ENCODE data around the gene PANK4. TPM values are rescaled to one million over a fixed set of nuclear protein-coding genes. Genes with fewer than 3 reads are reported as not detected.

PANK4 gene
- total and polyA plus RNA-seq, 3 experiments from 2014 or later, result 25.0 to 46.3 (median 40.3) TPM

DNA sequence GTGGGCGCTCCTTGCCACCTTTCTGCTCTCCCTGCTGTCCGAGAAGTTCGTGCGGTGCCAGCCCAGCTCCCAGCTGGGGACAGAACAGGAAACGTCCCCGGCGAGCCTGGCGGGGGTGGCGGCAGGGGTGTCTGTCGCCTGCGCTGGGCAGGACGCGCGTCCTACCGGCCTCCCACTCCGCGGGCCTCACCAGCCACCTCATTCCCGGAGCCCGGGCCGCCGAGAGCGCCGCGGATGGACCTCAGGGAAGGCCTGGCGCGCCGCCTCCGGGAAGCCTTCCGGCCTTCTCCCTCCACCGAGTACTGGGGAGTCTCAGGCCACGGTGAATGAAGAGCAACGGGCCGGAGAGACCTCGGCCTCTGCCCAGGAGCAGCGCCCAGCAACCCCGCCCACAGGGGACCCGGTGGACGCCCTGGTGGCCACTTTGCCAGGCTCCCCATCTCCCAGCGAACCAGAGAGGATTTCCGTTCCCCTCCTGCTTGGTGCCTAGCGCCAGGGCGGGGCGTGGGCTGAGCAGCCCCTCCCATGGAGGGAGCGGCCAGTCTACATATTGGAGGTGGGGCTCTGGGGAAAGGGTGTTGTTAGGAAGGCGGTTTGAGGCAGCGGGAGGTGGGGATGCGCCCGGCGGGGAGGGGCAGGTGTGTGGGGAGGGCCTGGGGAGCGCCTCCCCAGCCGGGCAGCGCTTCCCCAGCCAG lies 20.3 kb upstream of the PANK4 start:
- Mint-ChIP-seq H3K9me3 (no peaks in the 10 kb centered on the region), H3K4me1 (peaks cover 13 to 47% (median 18%) of the 10 kb centered on the region in 3 donors), H3K4me3 (peak overlapping the region; percentile 91 to 98 (median 94)), H3K36me3 (peaks cover 0 to 2% (median 0%) of the 10 kb centered on the region in 3 donors), H3K27ac (peak overlapping the region; percentile 96 to 100 (median 97)), H3K27me3 (no peaks in the 10 kb centered on the region)
- H3K36me3 ChIP-seq (ENCODE audit: insufficient read depth, low read length), result no peaks in the 10 kb centered on the region
- CTCF ChIA-PET, result interaction anchor here (0.8 to 10.9 kb wide), 16 partner anchors 9 to 355 kb away, joined by 3 to 134 read pairs (median 6); partner anchors contain the start of genes FAAP20, HES5, MORN1 and PANK4
- peaks cover 44% of the 10 kb centered on the region for H3K4me1 ChIP-seq (ENCODE audit: insufficient read depth, low read length)
- DNase-seq, result peak; percentile 76 to 92 (median 86)
- H3K4me3 ChIP-seq (ENCODE audit: low read length), result peak overlapping the region; percentile 96
- H3K27ac ChIP-seq (ENCODE audit: low read depth, low read length), result peak overlapping the region; percentile 92
- H3K27me3 ChIP-seq (ENCODE audit: insufficient read depth, low read length, poor library complexity, severe bottlenecking), result no peaks in the 10 kb centered on the region
- POLR2A ChIA-PET, result interaction anchor here (0.7 to 4.6 kb wide), 15 partner anchors 10 to 352 kb away, joined by 3 to 87 read pairs (median 7); partner anchors contain the start of genes FAAP20, MORN1, PANK4 and PEX10
- no peaks in the 10 kb centered on the region for H3K9me3 ChIP-seq (ENCODE audit: low read length)

DNA sequence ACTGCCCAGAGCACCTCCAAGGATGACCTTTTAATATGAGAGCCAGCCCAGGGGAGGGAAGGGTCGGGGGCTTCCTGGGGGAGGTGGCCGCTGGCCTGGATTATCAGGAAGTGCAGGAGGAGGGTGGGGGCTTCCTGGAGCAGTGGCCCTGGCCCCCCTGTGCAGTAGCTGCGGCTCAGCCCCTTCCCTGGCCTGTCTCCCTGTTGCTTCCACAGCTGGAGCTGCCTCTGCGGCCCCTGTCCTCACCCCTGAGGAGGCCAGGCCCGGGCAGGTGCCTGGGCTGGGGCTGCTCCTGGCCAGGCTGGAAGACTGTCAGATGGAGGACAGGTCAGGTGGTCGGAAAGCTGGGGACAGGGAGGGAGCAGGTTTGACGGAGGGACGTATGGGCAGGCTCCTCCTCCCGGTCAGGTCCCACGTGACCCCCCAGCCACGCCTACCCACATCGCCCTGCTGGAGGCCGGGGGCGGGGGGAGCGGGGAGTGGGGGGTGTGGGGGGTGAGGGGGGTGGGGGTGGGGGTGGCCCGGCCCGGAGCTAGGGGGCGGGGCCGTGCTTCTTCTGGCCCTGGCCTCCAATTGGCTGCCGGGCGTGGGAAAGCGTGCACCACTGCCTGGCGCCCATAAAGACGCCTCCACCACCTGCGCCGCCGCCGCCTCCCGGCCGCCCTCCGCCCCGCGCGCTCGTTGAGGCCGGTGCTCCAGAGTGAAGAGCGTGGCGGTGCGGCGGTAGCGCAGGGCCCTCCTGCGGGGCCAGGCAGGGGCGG lies 19.5 kb upstream of the PANK4 start:
- Mint-ChIP-seq H3K27ac (peak overlapping the region; percentile 50 to 100 (median 96)), H3K36me3 (peaks cover 0 to 2% (median 0%) of the 10 kb centered on the region in 3 donors), H3K9me3 (no peaks in the 10 kb centered on the region), H3K27me3 (no peaks in the 10 kb centered on the region), H3K4me1 (peaks cover 13 to 53% (median 19%) of the 10 kb centered on the region in 3 donors), H3K4me3 (peak overlapping the region; percentile 91 to 98 (median 94))
- Histone ChIP-seq H3K4me1 (ENCODE audit: insufficient read depth, low read length) (peaks cover 52% of the 10 kb centered on the region), H3K4me3 (ENCODE audit: low read length) (peak overlapping the region; percentile 96), H3K9me3 (ENCODE audit: low read length) (no peaks in the 10 kb centered on the region), H3K36me3 (ENCODE audit: insufficient read depth, low read length) (no peaks in the 10 kb centered on the region), H3K27ac (ENCODE audit: low read depth, low read length) (peak overlapping the region; percentile 92), H3K27me3 (ENCODE audit: insufficient read depth, low read length, poor library complexity, severe bottlenecking) (no peaks in the 10 kb centered on the region)
- DNase-seq, result peak; percentile 86 to 92 (median 88)
- POLR2A ChIA-PET, result interaction anchor here (0.8 to 4.6 kb wide), 10 partner anchors 10 to 133 kb away, joined by 3 to 87 read pairs (median 8); partner anchors contain the start of genes PANK4, PEX10, PRXL2B and TNFRSF14
- CTCF ChIA-PET, result interaction anchor here (0.8 to 10.9 kb wide), 7 partner anchors 10 to 351 kb away, joined by 3 to 134 read pairs (median 19); partner anchors contain the start of genes FAAP20, HES5, PANK4 and PEX10

DNA sequence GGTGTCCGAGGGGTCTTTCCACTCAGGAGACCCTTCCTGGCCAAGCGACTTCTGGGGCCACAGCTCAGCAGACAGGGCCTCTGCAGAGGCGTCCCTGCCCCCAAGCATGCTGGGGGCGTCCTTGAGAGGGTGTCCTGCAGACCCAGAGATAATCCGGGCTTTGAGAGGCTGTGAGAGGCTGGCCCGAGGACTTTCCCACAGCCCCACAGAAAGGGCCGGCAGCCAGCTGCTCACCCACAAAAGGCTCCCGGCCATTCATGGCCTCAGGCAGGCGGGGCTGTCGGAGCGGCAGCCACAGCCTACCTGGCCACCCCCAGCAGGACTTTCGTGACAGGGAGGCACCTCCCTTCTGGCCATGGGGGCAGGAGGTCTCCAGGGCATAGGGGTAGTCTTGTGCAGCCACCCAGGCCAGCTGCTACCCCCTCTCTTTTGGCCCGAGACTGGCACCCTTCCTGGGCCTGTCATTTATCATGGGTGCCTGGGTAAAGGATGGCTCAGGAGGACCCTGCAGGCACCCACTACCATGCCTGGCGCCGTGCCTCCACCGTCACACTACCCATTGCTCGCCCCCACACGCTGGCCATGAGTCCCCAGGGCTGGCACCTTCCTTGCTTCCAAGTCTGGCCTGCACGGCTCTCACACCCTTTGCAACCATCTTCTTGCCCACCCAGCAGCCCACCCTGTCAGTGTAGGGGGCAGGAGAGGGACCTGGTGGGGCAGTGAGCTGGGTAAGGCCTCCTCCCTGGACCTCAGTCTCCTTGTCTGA lies 18.7 kb upstream of the PANK4 start:
- Mint-ChIP-seq H3K36me3 (peaks cover 0 to 2% (median 0%) of the 10 kb centered on the region in 3 donors), H3K4me1 (peaks cover 13 to 53% (median 17%) of the 10 kb centered on the region in 3 donors), H3K27me3 (no peaks in the 10 kb centered on the region), H3K9me3 (no peaks in the 10 kb centered on the region), H3K27ac (peak overlapping the region; percentile 12 to 97 (median 60)), H3K4me3 (peak overlapping the region in 3 of 7 donors; percentile 10 to 45 (median 36))
- H3K4me1 ChIP-seq (ENCODE audit: insufficient read depth, low read length), result peaks cover 55% of the 10 kb centered on the region
- DNase-seq, result no peak
- ChIA-PET POLR2A (interaction anchor here (1.2 to 4.6 kb wide), 7 partner anchors 11 to 130 kb away, joined by 3 to 87 read pairs (median 7); partner anchors contain the start of genes PANK4, PRXL2B and TNFRSF14), CTCF (interaction anchor here (1.2 to 10.9 kb wide), 5 partner anchors 11 to 350 kb away, joined by 6 to 134 read pairs (median 19); partner anchors contain the start of genes FAAP20, HES5, PANK4 and PRXL2B)
- no peaks in the 10 kb centered on the region for H3K36me3 ChIP-seq (ENCODE audit: insufficient read depth, low read length)
- no peaks in the 10 kb centered on the region for H3K27me3 ChIP-seq (ENCODE audit: insufficient read depth, low read length, poor library complexity, severe bottlenecking)
- H3K27ac ChIP-seq (ENCODE audit: low read depth, low read length), result peak overlapping the region; percentile 70
- H3K4me3 ChIP-seq (ENCODE audit: low read length), result no peak overlapping the region
- H3K9me3 ChIP-seq (ENCODE audit: low read length), result no peaks in the 10 kb centered on the region

DNA sequence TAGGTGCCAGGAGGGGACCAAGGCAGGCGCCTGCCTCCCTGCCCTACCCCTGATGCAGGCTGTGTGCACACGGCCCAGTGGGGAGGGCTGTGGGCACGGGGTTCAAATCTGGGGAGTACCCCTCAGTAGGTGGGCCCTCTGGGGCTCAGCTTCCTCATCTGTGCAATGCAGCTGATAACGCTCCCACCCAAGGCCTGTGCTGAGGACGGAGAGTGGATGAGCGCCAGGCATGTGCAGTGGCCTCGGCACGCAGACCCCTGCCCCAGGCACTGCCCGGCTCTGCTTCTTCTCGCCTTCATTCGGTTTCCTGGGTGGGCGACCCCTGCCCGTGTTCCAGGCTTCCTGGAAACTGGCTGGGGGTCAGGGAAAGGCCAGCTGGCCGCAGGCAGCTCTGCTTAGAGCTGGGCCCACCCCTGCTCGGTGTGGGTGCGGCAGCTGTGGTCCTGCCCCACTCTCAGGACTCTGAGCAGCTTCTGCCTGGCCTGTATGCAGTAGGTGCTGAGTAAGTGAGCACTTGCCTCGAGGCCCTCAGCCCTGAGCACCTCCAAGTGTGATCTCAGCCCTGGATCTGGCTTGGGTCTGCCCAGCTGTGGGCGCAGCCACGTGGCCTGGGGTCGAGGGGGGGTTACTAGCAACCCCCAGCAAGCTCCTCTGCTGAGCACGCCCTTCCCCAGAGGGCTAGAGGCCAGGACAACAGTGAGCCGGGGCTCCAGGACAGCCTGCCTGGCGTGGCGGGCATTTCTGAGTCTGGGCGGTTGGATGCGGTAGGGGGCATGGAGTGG lies 17.9 kb upstream of the PANK4 start:
- peaks cover 0 to 2% (median 0%) of the 10 kb centered on the region in 3 donors for H3K36me3 Mint-ChIP-seq
- POLR2A ChIA-PET, result interaction anchor here (1.3 to 1.8 kb wide), 3 partner anchors 13 to 20 kb away, joined by 3 to 6 read pairs (median 4); partner anchors contain the start of gene PANK4
- no peaks in the 10 kb centered on the region for H3K9me3 Mint-ChIP-seq
- no peaks in the 10 kb centered on the region for H3K36me3 ChIP-seq (ENCODE audit: insufficient read depth, low read length)
- H3K4me1 Mint-ChIP-seq, result peaks cover 13 to 48% (median 15%) of the 10 kb centered on the region in 3 donors
- H3K4me1 ChIP-seq (ENCODE audit: insufficient read depth, low read length), result peaks cover 52% of the 10 kb centered on the region
- no peak overlapping the region for H3K4me3 ChIP-seq (ENCODE audit: low read length)
- peak overlapping the region; percentile 70 for H3K27ac ChIP-seq (ENCODE audit: low read depth, low read length)
- CTCF ChIA-PET, result interaction anchor here (10.9 kb wide), 1 partner anchor 18 kb away, joined by 134 read pairs; the partner anchor contains the start of genes HES5 and PANK4
- H3K27ac Mint-ChIP-seq, result peak overlapping the region in 5 of 8 donors; percentile 12 to 97 (median 27)
- peak overlapping the region in 1 of 7 donors; percentile 36 for H3K4me3 Mint-ChIP-seq
- no peaks in the 10 kb centered on the region for H3K27me3 Mint-ChIP-seq
- no peak for DNase-seq
- H3K9me3 ChIP-seq (ENCODE audit: low read length), result no peaks in the 10 kb centered on the region
- H3K27me3 ChIP-seq (ENCODE audit: insufficient read depth, low read length, poor library complexity, severe bottlenecking), result no peaks in the 10 kb centered on the region

DNA sequence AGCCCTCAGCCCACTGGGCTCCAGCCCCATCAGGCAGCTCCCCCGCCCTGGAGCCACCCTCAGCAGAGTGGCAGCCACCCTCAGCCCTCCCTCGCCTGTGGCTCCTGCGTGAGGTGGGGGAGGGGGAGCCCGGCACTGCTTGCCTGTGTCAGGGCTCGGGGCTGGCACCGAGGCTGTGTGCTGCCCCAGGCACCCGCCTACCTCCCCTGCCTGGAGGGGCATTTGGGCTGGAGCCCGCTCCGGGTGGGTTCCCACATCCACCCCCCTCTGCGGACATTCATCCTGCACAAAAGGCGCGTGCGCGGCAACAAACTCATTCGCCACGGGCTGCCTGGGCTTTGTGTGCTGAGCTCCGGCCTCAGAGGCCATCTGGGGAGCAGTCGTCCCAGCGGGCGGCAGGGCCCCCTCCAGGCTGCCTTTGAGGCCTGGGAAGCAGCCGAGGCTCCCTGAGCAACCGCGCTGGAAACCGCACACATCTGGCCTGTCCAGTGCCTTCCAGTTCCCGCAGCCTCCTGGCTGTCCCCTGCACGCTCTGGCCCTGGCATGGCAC lies 17.2 kb upstream of the PANK4 start:
- Histone ChIP-seq H3K27me3 (ENCODE audit: insufficient read depth, low read length, poor library complexity, severe bottlenecking) (no peaks in the 10 kb centered on the region), H3K27ac (ENCODE audit: low read depth, low read length) (peak overlapping the region; percentile 70), H3K36me3 (ENCODE audit: insufficient read depth, low read length) (no peaks in the 10 kb centered on the region), H3K9me3 (ENCODE audit: low read length) (no peaks in the 10 kb centered on the region), H3K4me3 (ENCODE audit: low read length) (no peak overlapping the region), H3K4me1 (ENCODE audit: insufficient read depth, low read length) (peaks cover 46% of the 10 kb centered on the region)
- POLR2A ChIA-PET, result interaction anchor here (1.3 to 1.5 kb wide), 2 partner anchors 17 to 19 kb away, joined by 3 to 6 read pairs; partner anchors contain the start of gene PANK4
- Mint-ChIP-seq H3K36me3 (peaks cover 0 to 2% (median 0%) of the 10 kb centered on the region in 3 donors), H3K4me3 (no peak overlapping the region), H3K27me3 (no peaks in the 10 kb centered on the region), H3K9me3 (no peaks in the 10 kb centered on the region), H3K27ac (no peak overlapping the region), H3K4me1 (peaks cover 8 to 41% (median 11%) of the 10 kb centered on the region in 3 donors)
- peak; percentile 29 to 73 (median 44) for DNase-seq
- CTCF ChIA-PET, result interaction anchor here (10.9 kb wide), 1 partner anchor 17 kb away, joined by 134 read pairs; the partner anchor contains the start of genes HES5 and PANK4

DNA sequence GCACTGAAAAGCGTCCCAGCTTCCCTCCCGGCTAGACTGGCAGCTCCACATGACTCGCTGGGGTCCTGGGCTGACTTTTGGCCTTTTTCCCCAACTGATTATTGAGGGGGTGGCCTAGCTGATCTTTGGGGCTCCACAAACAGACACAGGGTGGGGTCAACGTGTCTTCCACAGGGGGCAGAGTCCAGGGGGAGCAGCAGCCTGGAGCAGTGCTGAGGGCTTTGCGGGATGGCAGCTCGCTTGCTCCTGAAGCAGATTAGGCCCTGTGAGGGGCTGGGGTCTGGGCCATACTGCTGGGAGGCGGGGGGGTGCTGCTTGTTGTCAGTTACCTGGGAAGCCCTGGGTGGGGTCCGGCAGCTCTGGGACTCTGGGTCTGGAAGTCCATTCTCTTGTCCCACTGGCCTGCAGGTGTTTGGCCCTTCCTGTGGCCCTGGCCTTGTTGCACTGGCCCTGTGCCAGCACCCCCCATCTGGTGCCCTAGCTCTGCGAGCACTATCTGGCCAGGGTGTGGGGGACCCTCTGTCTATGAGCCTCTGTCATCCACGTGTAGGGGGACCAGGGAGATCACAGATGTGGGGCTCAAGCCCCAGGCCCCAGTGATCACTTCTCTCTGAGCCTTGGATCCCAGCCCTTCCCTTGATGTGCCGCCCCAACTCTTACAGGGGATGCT lies 16.0 kb upstream of the PANK4 start:
- H3K27me3 ChIP-seq (ENCODE audit: insufficient read depth, low read length, poor library complexity, severe bottlenecking), result no peaks in the 10 kb centered on the region
- ChIA-PET CTCF (interaction anchor here (1.6 to 10.9 kb wide), 2 partner anchors 16 to 127 kb away, joined by 5 to 134 read pairs; partner anchors contain the start of genes HES5 and PANK4), POLR2A (no interaction called here)
- DNase-seq, result no peak
- H3K27ac ChIP-seq (ENCODE audit: low read depth, low read length), result peak overlapping the region; percentile 16
- H3K4me3 ChIP-seq (ENCODE audit: low read length), result no peak overlapping the region
- H3K36me3 Mint-ChIP-seq, result peaks cover 0 to 2% (median 0%) of the 10 kb centered on the region in 3 donors
- H3K9me3 Mint-ChIP-seq, result no peaks in the 10 kb centered on the region
- H3K4me1 ChIP-seq (ENCODE audit: insufficient read depth, low read length), result peaks cover 35% of the 10 kb centered on the region
- H3K27ac Mint-ChIP-seq, result peak overlapping the region in 2 of 8 donors; percentile 52 to 57
- H3K4me1 Mint-ChIP-seq, result peaks cover 0 to 33% (median 5%) of the 10 kb centered on the region in 3 donors
- no peaks in the 10 kb centered on the region for H3K9me3 ChIP-seq (ENCODE audit: low read length)
- H3K4me3 Mint-ChIP-seq, result no peak overlapping the region
- no peaks in the 10 kb centered on the region for H3K27me3 Mint-ChIP-seq
- H3K36me3 ChIP-seq (ENCODE audit: insufficient read depth, low read length), result no peaks in the 10 kb centered on the region

Data from CD8-positive, alpha-beta memory T cell (primary cell).